ENCODE results near the gene STAB2.

DNA sequence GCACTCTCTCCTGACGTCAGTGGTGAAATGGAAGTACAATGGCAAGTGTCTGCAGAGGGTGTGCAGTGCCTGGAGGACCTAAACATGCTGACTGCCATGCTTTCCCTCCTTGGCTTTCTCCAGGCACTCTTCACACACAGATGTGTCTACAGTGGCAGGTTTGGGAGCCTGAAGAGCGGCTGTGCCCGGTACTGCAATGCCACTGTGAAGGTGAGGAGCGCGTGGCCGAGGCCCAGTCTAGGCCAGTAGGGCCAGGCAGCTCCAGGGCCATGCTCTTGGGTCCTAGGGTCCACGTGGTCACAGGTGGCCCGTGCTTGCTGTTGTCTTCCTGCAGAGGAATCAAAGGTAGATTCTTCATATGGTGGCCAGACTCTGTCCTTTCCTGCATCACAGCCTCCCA, 81.4 kb downstream of the STAB2 start:
- TF ChIP-seq, protein P1, sequence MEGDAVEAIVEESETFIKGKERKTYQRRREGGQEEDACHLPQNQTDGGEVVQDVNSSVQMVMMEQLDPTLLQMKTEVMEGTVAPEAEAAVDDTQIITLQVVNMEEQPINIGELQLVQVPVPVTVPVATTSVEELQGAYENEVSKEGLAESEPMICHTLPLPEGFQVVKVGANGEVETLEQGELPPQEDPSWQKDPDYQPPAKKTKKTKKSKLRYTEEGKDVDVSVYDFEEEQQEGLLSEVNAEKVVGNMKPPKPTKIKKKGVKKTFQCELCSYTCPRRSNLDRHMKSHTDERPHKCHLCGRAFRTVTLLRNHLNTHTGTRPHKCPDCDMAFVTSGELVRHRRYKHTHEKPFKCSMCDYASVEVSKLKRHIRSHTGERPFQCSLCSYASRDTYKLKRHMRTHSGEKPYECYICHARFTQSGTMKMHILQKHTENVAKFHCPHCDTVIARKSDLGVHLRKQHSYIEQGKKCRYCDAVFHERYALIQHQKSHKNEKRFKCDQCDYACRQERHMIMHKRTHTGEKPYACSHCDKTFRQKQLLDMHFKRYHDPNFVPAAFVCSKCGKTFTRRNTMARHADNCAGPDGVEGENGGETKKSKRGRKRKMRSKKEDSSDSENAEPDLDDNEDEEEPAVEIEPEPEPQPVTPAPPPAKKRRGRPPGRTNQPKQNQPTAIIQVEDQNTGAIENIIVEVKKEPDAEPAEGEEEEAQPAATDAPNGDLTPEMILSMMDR (IDR thresholded peaks at IDR 0.05), result no peak
- no peak for TF ChIP-seq POLR2A (IDR thresholded peaks at IDR 0.05)

Measured in ovary (tissue), 3 donors.